Stimulated activated CD8-positive, alpha-beta memory T cell treated with anti-CD3 and anti-CD28 coated beads, Interleukin-12 subunit alpha, Interleukin-12 subunit beta, amount 100 ng/mL, for 24 hours (primary cell): Measurements from ENCODE around the gene EXOC6.
"Not testable (repeated sequence)": the region's sequence is repeated elsewhere in the genome, so short reads cannot be mapped to it uniquely, and the experiment has no call there.

Experiments
- DNase-seq: peaks from one replicate; pipeline ENCODE4 v3.0.0-alpha.2; 2020; ENCODE audit errors: extremely low read depth

EXOC6 gene

GRCh38 chr10:92880233-92880861, 32.0 kb downstream of the EXOC6 start:
- no peak for DNase-seq

- no peak for DNase-seq
These were observed 32.6 kb downstream of the EXOC6 start for GRCh38 chr10:92880917-92881316.

DNA sequence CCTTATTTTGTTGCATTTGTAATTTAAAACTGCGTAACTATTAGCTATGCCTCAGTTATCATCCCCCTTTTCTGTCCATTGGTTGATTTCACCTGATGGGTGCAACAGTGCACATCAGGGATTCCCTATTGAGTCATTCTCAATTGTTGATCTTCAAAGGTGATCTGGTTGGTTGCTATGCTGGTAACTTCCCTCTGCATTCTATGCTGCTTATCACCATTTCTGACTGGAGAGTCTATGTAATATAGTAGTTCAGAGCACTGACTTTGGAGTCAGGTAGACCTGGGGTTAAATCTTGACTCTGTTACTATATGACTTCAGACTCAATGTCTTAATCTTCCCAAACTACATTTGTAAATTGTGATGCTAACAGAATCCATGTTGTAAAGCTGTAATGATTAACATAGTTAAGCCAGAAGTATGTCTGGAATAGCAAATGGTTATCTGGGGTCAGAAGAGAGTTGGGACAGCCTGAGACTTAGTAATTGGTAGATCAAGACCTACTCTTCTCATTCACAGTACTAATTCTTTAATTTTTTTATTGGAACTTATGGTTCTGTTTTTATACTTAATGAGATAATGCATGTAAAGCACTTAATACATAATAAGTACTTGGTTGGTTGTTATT, 38.1 kb downstream of the EXOC6 start:
- DNase-seq, result no peak

GRCh38 chr10:92890471-92890870, 42.2 kb downstream of the EXOC6 start:
- DNase-seq, result no peak

GRCh38 chr10:92891885-92892690, 43.8 kb downstream of the EXOC6 start:
- no peak for DNase-seq

GRCh38 chr10:92892691-92893054, 44.4 kb downstream of the EXOC6 start:
- no peak for DNase-seq

DNA sequence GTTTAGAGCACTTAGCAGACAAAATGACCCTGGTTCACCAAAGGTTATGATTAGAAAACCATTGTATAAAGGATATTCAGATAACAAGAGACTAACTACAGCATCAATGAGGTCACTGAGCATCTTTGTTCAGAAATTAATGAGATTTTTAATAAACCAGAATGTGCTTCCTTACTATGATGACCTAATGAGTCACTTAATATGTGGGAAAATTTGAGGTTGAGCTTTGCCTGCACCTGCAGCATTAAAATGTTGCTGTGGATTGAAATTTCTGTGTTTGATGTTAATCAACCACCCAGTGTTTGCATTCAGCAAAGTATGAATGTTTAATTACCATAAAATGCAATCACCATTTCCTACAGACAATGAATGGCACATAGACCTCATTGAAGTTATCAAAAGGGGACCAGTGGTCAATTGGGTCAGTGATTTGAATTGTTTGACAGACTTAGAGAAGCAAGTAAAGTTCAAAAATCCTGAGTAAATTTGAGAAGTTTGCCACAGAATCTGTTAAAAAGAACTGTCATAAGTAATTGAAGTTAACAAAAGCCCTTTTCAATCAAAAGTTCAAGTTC, 45.8 kb downstream of the EXOC6 start:
- DNase-seq, result no peak

GRCh38 chr10:92897916-92898315, 49.6 kb downstream of the EXOC6 start:
- DNase-seq, result no peak

- no peak for DNase-seq
These were observed 53.5 kb downstream of the EXOC6 start for GRCh38 chr10:92901819-92902251.

- no peak for DNase-seq
These were observed 55.3 kb downstream of the EXOC6 start for GRCh38 chr10:92903633-92904032.

- no peak for DNase-seq
These were observed 59.0 kb downstream of the EXOC6 start for GRCh38 chr10:92907280-92907679.

DNA sequence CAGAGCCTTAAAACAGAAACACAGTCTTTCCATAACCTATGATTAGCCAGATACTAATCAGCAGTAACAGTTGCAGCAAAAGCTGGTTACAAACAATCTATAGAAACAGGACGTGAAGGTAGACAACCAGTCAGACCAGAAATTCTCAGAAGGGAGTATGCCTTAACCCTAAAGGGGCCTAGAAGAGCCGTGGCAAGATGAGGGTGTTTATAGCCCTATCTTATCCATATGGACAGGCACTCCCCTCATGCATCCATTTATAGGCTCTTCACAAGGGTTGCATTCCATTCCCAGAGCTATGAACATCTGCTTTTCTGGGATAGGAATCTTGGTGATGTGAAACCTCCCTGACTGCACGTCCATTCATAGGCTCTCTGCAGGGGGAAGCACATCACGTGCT, 64.3 kb downstream of the EXOC6 start:
- DNase-seq, result not testable (repeated sequence)

- DNase-seq, result no peak
These were observed 65.7 kb downstream of the EXOC6 start for GRCh38 chr10:92913973-92914372.

GRCh38 chr10:92914478-92915325, 66.4 kb downstream of the EXOC6 start:
- DNase-seq, result peak; percentile 5

GRCh38 chr10:92915892-92916291, 67.6 kb downstream of the EXOC6 start:
- DNase-seq, result no peak

DNA sequence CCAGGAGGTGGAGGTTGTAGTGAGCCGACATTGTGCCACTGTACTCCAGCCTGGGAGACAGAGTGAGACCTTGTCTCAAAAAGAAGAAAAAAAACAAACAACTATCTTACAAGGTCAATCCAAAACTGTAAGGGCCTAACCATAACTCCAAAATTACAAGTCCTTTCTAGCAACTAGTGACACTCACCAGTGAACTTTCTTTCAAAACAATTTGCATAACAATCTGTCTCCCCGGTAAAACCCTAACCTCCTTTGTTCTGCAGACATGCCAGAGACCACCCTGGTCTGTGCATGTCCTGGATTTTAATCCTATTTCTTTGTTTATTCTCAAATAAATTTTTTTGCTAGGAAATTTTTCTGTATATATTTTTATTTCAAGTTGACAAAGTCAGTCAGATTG, 68.1 kb downstream of the EXOC6 start:
- no peak for DNase-seq

DNA sequence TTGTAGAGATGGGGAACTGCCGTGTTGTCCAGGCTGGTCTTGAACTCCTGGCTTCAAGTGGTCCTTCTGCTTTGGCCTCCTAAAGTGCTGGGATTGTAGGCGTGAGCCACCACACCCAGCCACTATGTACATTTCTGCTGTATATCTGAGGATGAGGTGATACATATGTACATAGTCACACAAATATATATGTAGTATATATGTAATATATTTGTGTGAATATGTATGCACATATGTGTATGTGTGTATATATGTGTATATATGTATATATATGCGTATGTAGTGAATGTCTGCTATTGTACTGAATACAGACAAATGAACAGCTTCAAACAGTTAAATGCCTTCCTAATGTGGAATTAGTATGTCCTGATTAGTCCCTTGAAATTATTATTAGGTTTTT, 70.3 kb downstream of the EXOC6 start:
- DNase-seq, result no peak

GRCh38 chr10:92920866-92921265, 72.5 kb downstream of the EXOC6 start:
- no peak for DNase-seq

DNA sequence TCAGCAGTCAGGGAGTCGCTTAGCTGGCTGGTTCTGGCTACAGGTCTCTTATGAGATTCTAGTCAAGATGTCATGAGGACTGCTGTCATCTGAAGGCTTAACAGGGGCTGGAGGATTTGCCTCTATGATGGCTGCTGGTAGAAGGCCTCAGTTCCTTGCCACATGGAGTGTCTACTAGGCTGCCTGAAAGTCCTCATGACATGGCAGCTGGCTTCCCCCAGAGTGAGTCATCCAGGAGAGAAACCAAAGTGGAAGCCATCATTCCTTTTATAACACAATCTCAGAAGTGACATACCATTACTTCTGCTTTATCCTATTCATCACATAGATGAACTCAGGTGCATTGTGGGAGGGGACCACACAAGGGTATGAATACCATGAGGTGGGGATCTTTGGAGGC, 75.1 kb downstream of the EXOC6 start:
- DNase-seq, result no peak

DNA sequence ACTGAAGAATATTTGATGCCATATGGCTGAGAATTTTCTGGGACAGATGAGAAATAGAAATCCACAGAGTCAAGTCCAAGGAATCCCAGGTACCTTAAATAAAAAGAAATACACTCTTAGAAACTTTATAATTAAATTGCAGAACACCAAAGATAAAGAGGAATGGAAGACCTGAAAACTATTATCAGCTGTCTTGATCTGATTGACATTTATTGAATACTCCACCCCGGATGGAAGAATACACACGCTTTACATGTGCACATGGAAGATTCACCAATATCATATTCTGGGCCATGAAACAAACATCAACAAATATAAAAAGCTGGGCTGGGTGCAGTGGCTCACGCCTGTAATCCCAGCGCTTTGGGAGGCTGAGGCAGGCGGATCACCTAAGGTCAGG, 81.6 kb downstream of the EXOC6 start:
- DNase-seq, result no peak

- DNase-seq, result no peak
These were observed 83.3 kb downstream of the EXOC6 start for GRCh38 chr10:92931597-92931996.

DNA sequence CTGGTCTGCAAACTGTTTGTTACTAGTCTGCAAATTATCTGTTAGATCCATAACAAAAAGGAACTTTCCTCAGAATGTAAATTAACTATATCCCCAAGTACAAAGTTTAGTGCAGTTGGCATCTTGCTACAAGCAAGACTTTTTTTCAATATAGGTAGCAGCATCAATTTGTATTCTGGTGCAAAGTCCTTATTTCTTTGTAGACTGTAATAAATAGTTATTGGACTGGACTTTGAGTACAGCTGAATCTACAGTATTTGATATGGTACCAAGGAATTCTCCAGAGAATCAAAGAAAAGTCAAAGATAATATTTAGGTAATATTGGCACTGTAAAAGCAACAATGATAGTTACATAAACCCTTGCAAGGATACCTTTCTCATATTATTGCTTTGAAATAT, 89.6 kb downstream of the EXOC6 start:
- no peak for DNase-seq
